GM12878 (cell line): ENCODE measurements around the gene ISG15. TPM values are rescaled to one million over a fixed set of nuclear protein-coding genes. Genes with fewer than 3 reads are reported as not detected.

Source experiments
- ATAC-seq: fragments of 200-7000 bp; cut with Tn5 transposase; 3 replicates; pipeline ENCODE4 v1.9.1; 2020; ENCODE audit warnings: mild to moderate bottlenecking, moderate library complexity
- BruUV-seq: library from RNA; stranded (reverse); fragments of 400-500 nt; replicated peaks from 2 replicates; lab custom pipeline; 2021; lab: Mats Ljungman, UMichigan
- CTCF ChIA-PET: fragments of 300-600 bp; sonication (Branson Sonifier 250); formaldehyde crosslinking; extraction: SDS; loops from one replicate; lab custom pipeline; 2021; ENCODE audit warnings: inconsistent platforms; lab: Yijun Ruan, JAX
- POLR2A ChIA-PET: fragments of 350-600 bp; formaldehyde crosslinking; extraction: SDS; loops from one replicate; lab custom pipeline; 2021; ENCODE audit warnings: inconsistent platforms; lab: Charles Lee
- RAD21 ChIA-PET: fragments of 300-600 bp; sonication (Branson Sonifier 250); formaldehyde crosslinking; loops from one replicate; lab custom pipeline; 2023; ENCODE audit warnings: antibody characterized with exemption; ENCODE audit not compliant: unreplicated experiment; lab: Charles Lee
- SMC1A ChIA-PET: fragments of 300-600 bp; sonication (Branson Sonifier 250); formaldehyde crosslinking; loops from one replicate; lab custom pipeline; 2023; ENCODE audit not compliant: unreplicated experiment, uncharacterized antibody; lab: Charles Lee
- DNase-seq: peaks from one replicate; pipeline ENCODE4 v3.0.0-alpha.2; 2011; ENCODE audit warnings: low read depth, low spot score
- FAIRE-seq: peaks from 3 replicates; lab custom pipeline; 2011; peaks lifted over from hg19 to GRCh38; lab: Jason Lieb, UNC
- H2AFZ ChIP-seq: 2 replicates; pipeline ENCODE4 v1.6.0; 2011; ENCODE audit warnings: low read depth, low read length, control low read depth; ENCODE audit not compliant: control insufficient read depth
- H3K27ac ChIP-seq: 2 replicates; pipeline ENCODE4 v1.5.1; 2011; ENCODE audit warnings: control low read depth; ENCODE audit not compliant: control insufficient read depth, insufficient read depth
- H3K27me3 ChIP-seq, 2 experiments: replicated peaks in 1 of 2; 2 replicates each; pipeline versions ENCODE4 v1.6.0 to v1.6.1; 2011; ENCODE audit warnings: low read length in 1 of 2; ENCODE audit not compliant: control insufficient read depth in 2 of 2, insufficient read depth in 2 of 2
- H3K36me3 ChIP-seq, 2 experiments: 2 replicates each; pipeline ENCODE4 v1.5.1; 2011; ENCODE audit warnings: low read length in 1 of 2; ENCODE audit not compliant: control insufficient read depth in 2 of 2, insufficient read depth in 2 of 2
- H3K4me1 ChIP-seq: 2 replicates; pipeline ENCODE4 v1.6.1; 2011; ENCODE audit warnings: mild to moderate bottlenecking, low read length, moderate library complexity, mixed read lengths; ENCODE audit not compliant: control insufficient read depth, insufficient read depth
- H3K4me2 ChIP-seq: 2 replicates; pipeline ENCODE4 v1.6.0; 2011; ENCODE audit warnings: control low read depth; ENCODE audit not compliant: control insufficient read depth, insufficient read depth
- H3K4me3 ChIP-seq: fragments of 200-600 bp; sonication (generic); 2 replicates; pipeline ENCODE4 v1.5.1; 2016
- H3K79me2 ChIP-seq: 2 replicates; pipeline ENCODE4 v1.6.0; 2011; ENCODE audit warnings: low read length; ENCODE audit not compliant: control insufficient read depth, insufficient read depth
- H3K9ac ChIP-seq: 2 replicates; pipeline ENCODE4 v1.8.0; 2011; ENCODE audit warnings: low read length, control low read depth, mixed read lengths; ENCODE audit not compliant: control insufficient read depth, insufficient read depth
- H3K9me3 ChIP-seq: replicated peaks from 3 replicates; pipeline ENCODE4 v1.5.1; 2011; ENCODE audit warnings: mild to moderate bottlenecking, low read length; ENCODE audit not compliant: control insufficient read depth, insufficient read depth
- H4K20me1 ChIP-seq: 2 replicates; pipeline ENCODE4 v1.6.0; 2011; ENCODE audit not compliant: control insufficient read depth, insufficient read depth
- ATF3 ChIP-seq: IDR thresholded peaks from 2 replicates; pipeline ENCODE4 v1.6.1; 2011; ENCODE audit warnings: low read depth, mild to moderate bottlenecking, low read length, moderate library complexity, borderline replicate concordance; ENCODE audit errors: extremely low read depth
- CBX3 ChIP-seq: fragments of 200-600 bp; sonication (generic); IDR thresholded peaks from 2 replicates; pipeline ENCODE4 v1.6.1; 2016; ENCODE audit warnings: low read depth, borderline replicate concordance
- CREB1 ChIP-seq: IDR thresholded peaks from 2 replicates; pipeline ENCODE4 v1.6.1; 2012; ENCODE audit warnings: low read depth, mild to moderate bottlenecking, inconsistent platforms
- HDGF ChIP-seq: fragments of 450-650 bp; IDR thresholded peaks from 2 replicates; pipeline ENCODE4 v1.6.1; 2016; ENCODE audit warnings: antibody characterized with exemption
- JUNB ChIP-seq: IDR thresholded peaks from 2 replicates; pipeline ENCODE4 v1.6.1; 2016; ENCODE audit warnings: antibody characterized with exemption, mild to moderate bottlenecking
- MYB ChIP-seq: fragments of 150-350 bp; IDR thresholded peaks from 2 replicates; pipeline ENCODE4 v1.6.1; 2014; ENCODE audit warnings: mild to moderate bottlenecking, low read depth, low read length, borderline replicate concordance
- NFYA ChIP-seq: IDR thresholded peaks from 2 replicates; pipeline ENCODE4 v1.6.1; 2011; ENCODE audit warnings: low read depth, mild to moderate bottlenecking, low read length, improper control_type of control experiment, borderline replicate concordance
- NFYB ChIP-seq: IDR thresholded peaks from 2 replicates; pipeline ENCODE4 v1.6.1; 2011; ENCODE audit warnings: low read depth, mild to moderate bottlenecking, low read length, improper control_type of control experiment, moderate library complexity; ENCODE audit not compliant: insufficient read depth
- NKRF ChIP-seq: fragments of 450-650 bp; conservative IDR thresholded peaks from 2 replicates; pipeline ENCODE4 v1.6.1; 2017; ENCODE audit warnings: mild to moderate bottlenecking, moderate library complexity
- PML ChIP-seq: IDR thresholded peaks from 2 replicates; pipeline ENCODE4 v1.6.1; 2012; ENCODE audit warnings: low read length, inconsistent platforms
- POLR2A ChIP-seq: IDR thresholded peaks from 2 replicates; pipeline ENCODE4 v1.6.1; 2011; ENCODE audit warnings: low read depth, mild to moderate bottlenecking, low read length
- POU2F2 ChIP-seq: IDR thresholded peaks from 3 replicates; pipeline ENCODE4 v1.6.1; 2011; ENCODE audit warnings: low read depth, mild to moderate bottlenecking, low read length, borderline replicate concordance
- RUNX3 ChIP-seq: IDR thresholded peaks from 2 replicates; pipeline ENCODE4 v1.6.1; 2012; ENCODE audit warnings: low read length, inconsistent platforms
- SKIL ChIP-seq: fragments of 450-650 bp; IDR thresholded peaks from 2 replicates; pipeline ENCODE4 v1.6.1; 2017; ENCODE audit warnings: mild to moderate bottlenecking, low read depth, inconsistent platforms; ENCODE audit not compliant: poor library complexity, severe bottlenecking
- SREBF1 ChIP-seq: IDR thresholded peaks from 2 replicates; pipeline ENCODE4 v1.6.1; 2012; ENCODE audit warnings: mild to moderate bottlenecking, low read length
- SUPT20H ChIP-seq: IDR thresholded peaks from 2 replicates; pipeline ENCODE4 v1.6.1; 2011; ENCODE audit warnings: low read depth, mild to moderate bottlenecking, low read length, moderate library complexity, borderline replicate concordance; ENCODE audit not compliant: control insufficient read depth
- ZBTB4 ChIP-seq: fragments of 450-650 bp; formaldehyde crosslinking; IDR thresholded peaks from 2 replicates; pipeline ENCODE4 v1.4.0; 2022; ENCODE audit warnings: mild to moderate bottlenecking, moderate library complexity
- ZNF384 ChIP-seq: IDR thresholded peaks from 2 replicates; pipeline ENCODE4 v1.6.1; 2012; ENCODE audit warnings: low read depth, mild to moderate bottlenecking, low read length, improper control_type of control experiment, borderline replicate concordance
- WGBS: methylation state at CpG from one replicate; pipeline ENCODE4 v1.1.6; 2016; ENCODE audit warnings: low lambda C conversion rate; ENCODE audit not compliant: insufficient replicate concordance, insufficient coverage; ENCODE audit errors: missing lambda C conversion rate; 5-methylcytosine and 5-hydroxymethylcytosine counted together
- in situ Hi-C: fragments of 300-500 bp; cut with MboI; formaldehyde crosslinking; loops from 9 replicates; pipeline ENCODE4 v1.14.3; 2018; ENCODE audit warnings: mixed read lengths
- intact Hi-C: fragments of 100-400 bp; cut with micrococcal nuclease; formaldehyde crosslinking; loops from one replicate; pipeline ENCODE4 v1.14.2; 2022; ENCODE audit not compliant: unreplicated experiment
- polyA plus RNA-seq, 11 experiments: library from polyadenylated mRNA; depleted of rRNA in 4 of 11; unstranded in 6 of 11; stranded (reverse) in 5 of 11; fragments of >200 nt; fragmentation: Nextera tagmentation in 4 of 11; fragmentation: Illumina TruSeq in 1 of 11; extraction: Ambion mirVana in 4 of 11; extraction: Trizol in 1 of 11; gene quantifications; 1 replicate in 1 of 11; 2 replicates in 10 of 11; pipeline versions ENCODE4 v1.2.1 to v1.2.3, GENCODE V29; 2011 to 2016; ENCODE audit warnings: inconsistent platforms in 2 of 11, missing spikeins in 2 of 11, low read depth in 1 of 11
- total RNA-seq, 4 experiments: library from RNA; depleted of rRNA in 3 of 4; stranded (reverse); fragments of >200 nt in 3 of 4; fragmentation: Illumina TruSeq in 1 of 4; extraction: Trizol in 1 of 4; gene quantifications; 2 replicates each; pipeline versions ENCODE4 v1.2.1 to v1.2.3, GENCODE V29; 2013 to 2021

ISG15 gene
- total and polyA plus RNA-seq, 10 of the 15 experiments (the other 5 are each of a cell fraction or from before 2014, with no cell fraction given), result 7.8 to 384 (median 274) TPM

- SMC1A ChIA-PET, result no interaction called here
- POLR2A ChIA-PET, result no interaction called here
- no peak overlapping the region for H2AFZ ChIP-seq
- H4K20me1 ChIP-seq, result no peaks in the 10 kb centered on the region
- CTCF ChIA-PET, result no interaction called here
- no peaks in the 10 kb centered on the region for H3K9me3 ChIP-seq
- intact Hi-C loops, result no loop called here
- H3K79me2 ChIP-seq, result no peaks in the 10 kb centered on the region
- WGBS, result 88% methylated on average over 19 of the region's 19 CpGs
- no peak overlapping the region for H3K4me3 ChIP-seq
- in situ Hi-C loops, result no loop called here
- no peak for DNase-seq
- peaks cover 5% of the 10 kb centered on the region; the same call in 1 of the 2 replicates for H3K4me1 ChIP-seq
- RAD21 ChIA-PET, result no interaction called here
- no peaks in the 10 kb centered on the region for H3K27me3 ChIP-seq
- no TSS peak for BruUV-seq
- TF ChIP-seq SUPT20H, result no peak
- TF ChIP-seq NFYA, result no peak
- no peak for TF ChIP-seq ZBTB4 (CRISPR knock-in tag)
- no peak for TF ChIP-seq NKRF
- no peak for TF ChIP-seq MYB
- TF ChIP-seq POLR2A, result no peak
- no peak for TF ChIP-seq NFYB
- TF ChIP-seq SREBF1, result no peak
- TF ChIP-seq JUNB, result no peak
- TF ChIP-seq POU2F2, result no peak
- TF ChIP-seq CBX3, result no peak
- TF ChIP-seq RUNX3, result no peak
- TF ChIP-seq SKIL, result no peak
- no peak for TF ChIP-seq ATF3
- TF ChIP-seq ZNF384, result no peak
- TF ChIP-seq PML, result no peak
- no peak for TF ChIP-seq HDGF
- no peak for TF ChIP-seq CREB1
- H3K9ac ChIP-seq, result no peak overlapping the region
- FAIRE-seq, result no peak
- ATAC-seq, result no peak
- no peak overlapping the region for H3K27ac ChIP-seq
- no peak overlapping the region for H3K4me2 ChIP-seq
- H3K36me3 ChIP-seq, result peaks cover 3 to 24% of the 10 kb centered on the region in 2 experiments; a peak in 3 of 4 replicates
Observed at GRCh38 chr1:1047407-1047806, 34.1 kb downstream of the ISG15 start.
